ENCODE results near the gene HLA-DRA. TPM values are rescaled to one million over a fixed set of nuclear protein-coding genes. Genes with fewer than 3 reads are reported as not detected.

HLA-DRA gene
- total RNA-seq, result 2.2 TPM

GRCh38 chr6:32439602-32440214 is at the start of gene HLA-DRA:
Gene HLA-DRA (plus strand): TSS chr6:32439887. CDS start chr6:32439951, 64 bp downstream.

DNA sequence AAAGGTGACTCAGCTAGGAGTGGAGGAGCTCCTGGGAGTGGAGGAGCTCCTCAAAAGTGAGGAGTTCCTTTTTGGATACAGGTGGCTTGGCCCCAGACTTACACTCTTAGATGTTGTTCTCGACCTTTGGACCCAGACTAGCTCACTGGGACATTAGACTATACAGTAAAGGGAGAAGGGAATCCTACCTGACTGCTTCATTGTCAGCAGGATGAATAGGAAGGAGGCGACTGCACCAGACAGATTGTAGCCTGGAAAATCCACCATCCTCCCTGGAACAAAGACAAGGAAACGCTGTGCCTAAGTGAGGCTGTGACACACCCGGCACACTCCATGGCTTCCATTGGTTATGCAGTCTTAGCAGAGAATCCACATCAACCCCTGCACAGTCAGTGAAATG is 32.8 kb upstream of the HLA-DRA start, which contains the start of gene BTNL2:
TSS of gene BTNL2 (minus strand) at position 325 of the 400 bp plus-strand sequence. CDS start at position 267, 58 bp downstream.

Other genes starting within 250 kb of the HLA-DRA start
- gene PBX2, start 249.7 kb upstream of the HLA-DRA start, total RNA-seq, result 27.2 TPM
- gene GPSM3, start 247.2 kb upstream of the HLA-DRA start, total RNA-seq, result 0.63 TPM
- 8.8 TPM for gene NOTCH4, start 215.8 kb upstream of the HLA-DRA start, total RNA-seq
- gene TSBP1, start 68.0 kb upstream of the HLA-DRA start, total RNA-seq, result not detected
- not detected for gene BTNL2, start 32.7 kb upstream of the HLA-DRA start, total RNA-seq
- not detected for gene HLA-DRB5, start 90.4 kb downstream of the HLA-DRA start, total RNA-seq
- gene HLA-DRB1, start 150.0 kb downstream of the HLA-DRA start, total RNA-seq, result 1.6 TPM
- not detected for gene HLA-DQA1, start 197.5 kb downstream of the HLA-DRA start, total RNA-seq
- 0.63 TPM for gene HLA-DQB1, start 226.8 kb downstream of the HLA-DRA start, total RNA-seq

Data from parietal lobe (tissue), 1 donor.